Stimulated activated CD8-positive, alpha-beta memory T cell treated with anti-CD3 and anti-CD28 coated beads, Interleukin-7, amount 100 ng/mL, for 4 hours (primary cell): ENCODE data around the gene PHF12.

Source experiments
- DNase-seq, 2 donors: peaks; one replicate each; pipeline ENCODE4 v3.0.0-alpha.2; 2020; ENCODE audit warnings: low read depth in 2 of 2

PHF12 gene

GRCh38 chr17:28860363-28860808 lies 90.9 kb downstream of the PHF12 start:
- no peak for DNase-seq

GRCh38 chr17:28858801-28859355 lies 92.4 kb downstream of the PHF12 start:
- no peak for DNase-seq

- no peak for DNase-seq
These were observed 93.2 kb downstream of the PHF12 start for GRCh38 chr17:28857905-28858800.

GRCh38 chr17:28856028-28856574 lies 95.2 kb downstream of the PHF12 start:
- no peak for DNase-seq

GRCh38 chr17:28855336-28855679 lies 96.0 kb downstream of the PHF12 start:
- no peak for DNase-seq
